WTC11 (cell line): ENCODE measurements around the gene CCDC136. TPM values are rescaled to one million over a fixed set of nuclear protein-coding genes. Genes with fewer than 3 reads are reported as not detected.

Experiments used
- ATAC-seq: fragments of 200-7000 bp; cut with Tn5 transposase; 2 replicates; pipeline ENCODE4 v1.10.0; 2021; ENCODE audit warnings: mild to moderate bottlenecking, moderate library complexity
- CTCF ChIA-PET: fragments of 300-600 bp; sonication (Branson Sonifier 250); formaldehyde crosslinking; loops from one replicate; lab custom pipeline; 2021; ENCODE audit warnings: antibody characterized with exemption; lab: Charles Lee
- POLR2A ChIA-PET: fragments of 350-600 bp; sonication (Branson Sonifier 250); formaldehyde crosslinking; loops from one replicate; lab custom pipeline; 2021; ENCODE audit warnings: antibody characterized with exemption; lab: Charles Lee
- DNase-seq: peaks from one replicate; pipeline ENCODE4 v3.0.0; 2021; ENCODE audit warnings: low spot score
- H3K27ac Mint-ChIP-seq: 2 replicates; pipeline ENCODE4 v1.8.0; 2021; ENCODE audit warnings: mixed read lengths
- H3K27me3 Mint-ChIP-seq: 2 replicates; pipeline ENCODE4 v1.8.0; 2021; ENCODE audit warnings: low read depth, mild to moderate bottlenecking, moderate library complexity, mixed read lengths
- H3K36me3 Mint-ChIP-seq: 2 replicates; pipeline ENCODE4 v1.8.0; 2021; ENCODE audit warnings: mixed read lengths
- H3K4me1 Mint-ChIP-seq: 2 replicates; pipeline ENCODE4 v1.8.0; 2022; ENCODE audit warnings: mixed read lengths
- H3K4me3 Mint-ChIP-seq: 2 replicates; pipeline ENCODE4 v1.8.0; 2021; ENCODE audit warnings: mild to moderate bottlenecking, moderate library complexity, mixed read lengths
- H3K9me3 Mint-ChIP-seq: 2 replicates; pipeline ENCODE4 v1.8.0; 2021; ENCODE audit warnings: mixed read lengths
- CREB1 ChIP-seq: sonication (generic); formaldehyde crosslinking; IDR thresholded peaks from 2 replicates; pipeline ENCODE4 v1.8.0; 2023; ENCODE audit warnings: mild to moderate bottlenecking, missing genetic modification reagents
- ESRRA ChIP-seq: sonication (generic); formaldehyde crosslinking; IDR thresholded peaks from 2 replicates; pipeline ENCODE4 v1.8.1; 2022; ENCODE audit warnings: mild to moderate bottlenecking, missing genetic modification reagents, borderline replicate concordance
- ETV6 ChIP-seq: sonication (generic); formaldehyde crosslinking; IDR thresholded peaks from 2 replicates; pipeline ENCODE4 v1.8.1; 2022; ENCODE audit warnings: mild to moderate bottlenecking, missing genetic modification reagents
- GABPB1 ChIP-seq: sonication (generic); formaldehyde crosslinking; IDR thresholded peaks from 2 replicates; pipeline ENCODE4 v1.8.1; 2023; ENCODE audit warnings: mild to moderate bottlenecking, missing genetic modification reagents
- HMGA2 ChIP-seq: fragments of 250-450 bp; sonication (Bioruptor Pico); IDR thresholded peaks from 2 replicates; pipeline ENCODE4 v1.4.0; 2021; ENCODE audit warnings: mild to moderate bottlenecking, moderate library complexity
- IRF2 ChIP-seq: sonication (generic); formaldehyde crosslinking; IDR thresholded peaks from 2 replicates; pipeline ENCODE4 v1.8.0; 2022; ENCODE audit warnings: low read depth, missing genetic modification reagents, borderline replicate concordance
- JAZF1 ChIP-seq: fragments of 250-450 bp; sonication (Bioruptor Pico); IDR thresholded peaks from 2 replicates; pipeline ENCODE4 v1.9.0; 2021; ENCODE audit warnings: moderate library complexity, mild to moderate bottlenecking, inconsistent platforms
- KAT7 ChIP-seq: sonication (generic); formaldehyde crosslinking; IDR thresholded peaks from 2 replicates; pipeline ENCODE4 v1.8.1; 2023; ENCODE audit warnings: missing genetic modification reagents, mild to moderate bottlenecking, borderline replicate concordance
- NFE2L1 ChIP-seq: sonication (generic); formaldehyde crosslinking; IDR thresholded peaks from 2 replicates; pipeline ENCODE4 v1.8.1; 2023; ENCODE audit warnings: missing genetic modification reagents
- NR2C2 ChIP-seq: sonication (generic); formaldehyde crosslinking; IDR thresholded peaks from 2 replicates; pipeline ENCODE4 v1.8.0; 2022; ENCODE audit warnings: mild to moderate bottlenecking, missing genetic modification reagents
- RELA ChIP-seq: sonication (generic); formaldehyde crosslinking; IDR thresholded peaks from 2 replicates; pipeline ENCODE4 v1.8.1; 2022; ENCODE audit warnings: missing genetic modification reagents, mild to moderate bottlenecking, borderline replicate concordance
- SMAD3 ChIP-seq: sonication (generic); formaldehyde crosslinking; IDR thresholded peaks from 2 replicates; pipeline ENCODE4 v1.8.0; 2022; ENCODE audit warnings: missing genetic modification reagents, mild to moderate bottlenecking, borderline replicate concordance
- SP1 ChIP-seq: sonication (generic); formaldehyde crosslinking; conservative IDR thresholded peaks from 2 replicates; pipeline ENCODE4 v1.8.1; 2022; ENCODE audit warnings: missing genetic modification reagents
- TEAD4 ChIP-seq: sonication (generic); formaldehyde crosslinking; IDR thresholded peaks from 2 replicates; pipeline ENCODE4 v1.8.0; 2022; ENCODE audit warnings: mild to moderate bottlenecking, missing genetic modification reagents
- ZNF219 ChIP-seq: sonication (generic); formaldehyde crosslinking; IDR thresholded peaks from 2 replicates; pipeline ENCODE4 v1.8.0; 2023; ENCODE audit warnings: missing genetic modification reagents, mild to moderate bottlenecking, borderline replicate concordance
- ZNF317 ChIP-seq: sonication (generic); formaldehyde crosslinking; IDR thresholded peaks from 2 replicates; pipeline ENCODE4 v1.8.1; 2023; ENCODE audit warnings: low read depth, mild to moderate bottlenecking, moderate library complexity, missing genetic modification reagents, borderline replicate concordance
- ZNF396 ChIP-seq: fragments of 250-450 bp; sonication (Bioruptor Pico); IDR thresholded peaks from 2 replicates; pipeline ENCODE4 v1.8.0; 2021; ENCODE audit warnings: mild to moderate bottlenecking, moderate library complexity, borderline replicate concordance
- ZNF423 ChIP-seq: fragments of 250-450 bp; sonication (Bioruptor Pico); IDR thresholded peaks from 2 replicates; pipeline ENCODE4 v2.1.2; 2022; ENCODE audit warnings: mild to moderate bottlenecking, moderate library complexity
- total RNA-seq: library from RNA; stranded (reverse); gene quantifications from 3 replicates; pipeline ENCODE4 v1.2.3, GENCODE V29; 2021
- TF ChIP-seq, protein P1 (sequence below): sonication (generic); formaldehyde crosslinking; IDR thresholded peaks from 2 replicates; pipeline ENCODE4 v1.8.1; 2022; ENCODE audit warnings: mild to moderate bottlenecking, missing genetic modification reagents, moderate library complexity, borderline replicate concordance
- TF ChIP-seq, protein P2 (sequence below): fragments of 250-450 bp; sonication (Bioruptor Pico); IDR thresholded peaks from 2 replicates; pipeline ENCODE4 v1.9.0; 2021; ENCODE audit warnings: mild to moderate bottlenecking
- TF ChIP-seq, protein P3 (sequence below): fragments of 250-450 bp; sonication (Bioruptor Pico); IDR thresholded peaks from 2 replicates; pipeline ENCODE4 v1.9.0; 2021; ENCODE audit warnings: moderate library complexity, mild to moderate bottlenecking, inconsistent platforms, borderline replicate concordance
- TF ChIP-seq, protein P4 (sequence below): sonication (generic); formaldehyde crosslinking; IDR thresholded peaks from 2 replicates; pipeline ENCODE4 v1.8.0; 2022; ENCODE audit warnings: mild to moderate bottlenecking, missing genetic modification reagents
- TF ChIP-seq, protein P5 (sequence below): sonication (generic); formaldehyde crosslinking; IDR thresholded peaks from 2 replicates; pipeline ENCODE4 v1.8.0; 2022; ENCODE audit warnings: mild to moderate bottlenecking, missing genetic modification reagents

The CCDC136 gene
- total RNA-seq, 1 experiment from 2014 or later: 51.0 TPM

DNA sequence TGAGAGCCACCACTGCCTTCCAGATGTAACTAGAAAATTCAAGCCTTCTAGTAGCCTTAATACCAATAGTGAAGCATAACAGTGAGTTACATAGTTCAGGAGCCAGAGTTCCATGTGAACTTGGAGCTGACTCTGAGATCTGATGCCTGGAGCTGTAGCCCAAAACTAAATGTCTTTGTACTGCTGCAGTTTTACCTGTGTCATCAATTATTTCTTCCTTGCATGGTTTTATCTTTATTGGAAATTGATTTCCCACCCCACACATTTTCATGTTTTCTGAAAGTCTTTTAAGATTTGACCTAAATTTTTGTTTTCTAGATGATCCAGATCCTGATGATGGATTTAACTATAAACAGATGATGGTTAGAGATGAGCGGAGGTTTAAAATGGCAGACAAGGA, 33.2 kb upstream of the CCDC136 start:
- Mint-ChIP-seq H3K4me3 (no peak overlapping the region), H3K27ac (no peak overlapping the region), H3K9me3 (no peaks in the 10 kb centered on the region), H3K36me3 (peaks cover 62% of the 10 kb centered on the region), H3K27me3 (no peaks in the 10 kb centered on the region), H3K4me1 (no peaks in the 10 kb centered on the region)
- ChIA-PET POLR2A (no interaction called here), CTCF (no interaction called here)
- no peak for TF ChIP-seq TEAD4 (CRISPR knock-in tag)
- no peak for TF ChIP-seq NR2C2 (CRISPR knock-in tag)
- TF ChIP-seq HMGA2 (CRISPR knock-in tag): no peak
- TF ChIP-seq ETV6 (CRISPR knock-in tag): no peak
- no peak for TF ChIP-seq GABPB1
- TF ChIP-seq, protein P1, sequence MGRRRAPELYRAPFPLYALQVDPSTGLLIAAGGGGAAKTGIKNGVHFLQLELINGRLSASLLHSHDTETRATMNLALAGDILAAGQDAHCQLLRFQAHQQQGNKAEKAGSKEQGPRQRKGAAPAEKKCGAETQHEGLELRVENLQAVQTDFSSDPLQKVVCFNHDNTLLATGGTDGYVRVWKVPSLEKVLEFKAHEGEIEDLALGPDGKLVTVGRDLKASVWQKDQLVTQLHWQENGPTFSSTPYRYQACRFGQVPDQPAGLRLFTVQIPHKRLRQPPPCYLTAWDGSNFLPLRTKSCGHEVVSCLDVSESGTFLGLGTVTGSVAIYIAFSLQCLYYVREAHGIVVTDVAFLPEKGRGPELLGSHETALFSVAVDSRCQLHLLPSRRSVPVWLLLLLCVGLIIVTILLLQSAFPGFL: no peak
- TF ChIP-seq RELA: no peak
- TF ChIP-seq, protein P2, sequence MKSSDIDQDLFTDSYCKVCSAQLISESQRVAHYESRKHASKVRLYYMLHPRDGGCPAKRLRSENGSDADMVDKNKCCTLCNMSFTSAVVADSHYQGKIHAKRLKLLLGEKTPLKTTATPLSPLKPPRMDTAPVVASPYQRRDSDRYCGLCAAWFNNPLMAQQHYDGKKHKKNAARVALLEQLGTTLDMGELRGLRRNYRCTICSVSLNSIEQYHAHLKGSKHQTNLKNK (CRISPR knock-in tag): no peak
- no peak for TF ChIP-seq SP1 (CRISPR knock-in tag)
- no peak for TF ChIP-seq ESRRA
- no peak for TF ChIP-seq ZNF423 (CRISPR knock-in tag)
- no peak for TF ChIP-seq SMAD3
- ATAC-seq (no peak), DNase-seq (no peak)

DNA sequence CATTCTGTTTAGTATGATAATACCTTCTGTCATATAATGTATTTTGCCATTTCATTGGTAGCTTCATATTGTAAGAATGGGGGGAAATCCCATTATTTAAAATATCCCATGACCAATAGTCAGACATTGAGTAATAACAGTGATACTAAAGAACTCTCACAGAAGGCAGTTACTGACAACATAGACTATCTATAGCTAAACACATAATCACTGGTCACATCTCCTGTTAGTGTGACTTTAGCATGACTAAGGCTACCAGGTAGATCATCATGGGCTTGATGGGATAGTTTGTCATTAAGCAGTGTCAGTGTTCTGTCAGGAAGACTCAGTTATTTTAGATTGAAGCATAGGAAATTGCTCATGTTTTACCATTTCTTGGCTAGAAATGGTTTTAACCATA, 32.5 kb upstream of the CCDC136 start:
- TF ChIP-seq SMAD3 (no peak), ZNF317 (CRISPR knock-in tag) (no peak), KAT7 (CRISPR knock-in tag) (no peak), NR2C2 (CRISPR knock-in tag) (no peak), ZNF423 (CRISPR knock-in tag) (no peak), ZNF219 (no peak), GABPB1 (no peak), CREB1 (no peak), IRF2 (no peak), HMGA2 (CRISPR knock-in tag) (no peak), ZNF396 (no peak), JAZF1 (no peak), NFE2L1 (CRISPR knock-in tag) (no peak)
- TF ChIP-seq, protein P3, sequence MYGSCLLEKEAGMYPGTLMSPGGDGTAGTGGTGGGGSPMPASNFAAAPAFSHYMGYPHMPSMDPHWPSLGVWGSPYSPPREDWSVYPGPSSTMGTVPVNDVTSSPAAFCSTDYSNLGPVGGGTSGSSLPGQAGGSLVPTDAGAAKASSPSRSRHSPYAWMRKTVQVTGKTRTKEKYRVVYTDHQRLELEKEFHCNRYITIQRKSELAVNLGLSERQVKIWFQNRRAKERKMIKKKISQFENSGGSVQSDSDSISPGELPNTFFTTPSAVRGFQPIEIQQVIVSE: no peak
- TF ChIP-seq, protein P4, sequence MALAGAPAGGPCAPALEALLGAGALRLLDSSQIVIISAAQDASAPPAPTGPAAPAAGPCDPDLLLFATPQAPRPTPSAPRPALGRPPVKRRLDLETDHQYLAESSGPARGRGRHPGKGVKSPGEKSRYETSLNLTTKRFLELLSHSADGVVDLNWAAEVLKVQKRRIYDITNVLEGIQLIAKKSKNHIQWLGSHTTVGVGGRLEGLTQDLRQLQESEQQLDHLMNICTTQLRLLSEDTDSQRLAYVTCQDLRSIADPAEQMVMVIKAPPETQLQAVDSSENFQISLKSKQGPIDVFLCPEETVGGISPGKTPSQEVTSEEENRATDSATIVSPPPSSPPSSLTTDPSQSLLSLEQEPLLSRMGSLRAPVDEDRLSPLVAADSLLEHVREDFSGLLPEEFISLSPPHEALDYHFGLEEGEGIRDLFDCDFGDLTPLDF (CRISPR knock-in tag): no peak
- TF ChIP-seq, protein P5, sequence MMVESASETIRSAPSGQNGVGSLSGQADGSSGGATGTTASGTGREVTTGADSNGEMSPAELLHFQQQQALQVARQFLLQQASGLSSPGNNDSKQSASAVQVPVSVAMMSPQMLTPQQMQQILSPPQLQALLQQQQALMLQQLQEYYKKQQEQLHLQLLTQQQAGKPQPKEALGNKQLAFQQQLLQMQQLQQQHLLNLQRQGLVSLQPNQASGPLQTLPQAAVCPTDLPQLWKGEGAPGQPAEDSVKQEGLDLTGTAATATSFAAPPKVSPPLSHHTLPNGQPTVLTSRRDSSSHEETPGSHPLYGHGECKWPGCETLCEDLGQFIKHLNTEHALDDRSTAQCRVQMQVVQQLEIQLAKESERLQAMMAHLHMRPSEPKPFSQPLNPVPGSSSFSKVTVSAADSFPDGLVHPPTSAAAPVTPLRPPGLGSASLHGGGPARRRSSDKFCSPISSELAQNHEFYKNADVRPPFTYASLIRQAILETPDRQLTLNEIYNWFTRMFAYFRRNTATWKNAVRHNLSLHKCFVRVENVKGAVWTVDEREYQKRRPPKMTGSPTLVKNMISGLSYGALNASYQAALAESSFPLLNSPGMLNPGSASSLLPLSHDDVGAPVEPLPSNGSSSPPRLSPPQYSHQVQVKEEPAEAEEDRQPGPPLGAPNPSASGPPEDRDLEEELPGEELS (CRISPR knock-in tag): no peak
- TF ChIP-seq, all 79 proteins: peak for 0
- Mint-ChIP-seq H3K27ac (no peak overlapping the region), H3K36me3 (peaks cover 61% of the 10 kb centered on the region), H3K4me3 (no peak overlapping the region), H3K9me3 (no peaks in the 10 kb centered on the region), H3K4me1 (no peaks in the 10 kb centered on the region), H3K27me3 (no peaks in the 10 kb centered on the region)
- no peak for DNase-seq
- POLR2A ChIA-PET: no interaction called here
- CTCF ChIA-PET: no interaction called here
- ATAC-seq: no peak
